Left kidney (tissue), 2 donors: ENCODE data around the gene HAO2. TPM values are rescaled to one million over a fixed set of nuclear protein-coding genes. Genes with fewer than 3 reads are reported as not detected.

ENCODE experiments used
- DNase-seq: peaks from one replicate; pipeline ENCODE4 v3.0.0-alpha.2; 2013
- polyA plus RNA-seq: library from polyadenylated mRNA; unstranded; fragments of 120-200 nt; gene quantifications from one replicate; pipeline ENCODE4 v1.2.1, GENCODE V29; 2013; ENCODE audit not compliant: insufficient read length

The HAO2 gene
- polyA plus RNA-seq, 1 donor = 80.5 TPM

DNA sequence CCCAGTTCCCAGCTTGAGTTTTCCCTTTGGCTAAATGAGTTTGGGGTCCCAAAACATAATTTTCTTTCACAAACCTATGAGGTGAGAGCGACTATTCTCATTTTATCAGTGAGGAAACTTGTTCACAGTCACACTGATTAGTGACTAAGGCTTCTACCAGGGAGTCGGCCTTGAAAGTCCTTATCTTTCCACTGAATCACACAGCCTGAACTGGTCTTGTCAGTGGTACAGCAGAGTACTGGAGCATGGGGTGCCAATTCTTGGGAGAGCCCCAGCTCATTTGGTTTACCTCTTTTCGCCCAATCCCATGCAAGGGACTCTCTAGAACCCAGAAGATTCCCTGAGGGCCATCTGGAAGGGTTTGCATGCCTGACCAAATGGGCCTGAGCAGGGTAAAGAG lies 63.3 kb downstream of the HAO2 start:
- DNase-seq = no peak

DNA sequence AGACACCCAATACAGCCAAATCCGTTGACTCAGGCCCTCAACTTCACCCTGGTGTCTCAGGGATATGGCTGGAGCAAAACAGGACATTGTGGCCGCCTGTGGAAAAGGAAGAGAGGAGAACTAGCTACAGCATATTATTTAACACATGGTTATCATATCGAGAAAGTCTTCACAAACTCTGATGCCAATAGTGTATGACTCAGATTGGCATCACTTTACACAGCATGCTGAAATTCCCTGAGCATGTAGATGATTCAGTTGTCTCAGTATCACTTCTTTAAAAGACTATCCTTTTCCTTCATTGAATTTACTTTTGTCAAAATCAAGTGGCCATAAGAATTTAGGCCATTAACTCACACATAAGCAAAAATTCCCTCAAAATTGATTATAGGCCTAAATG lies 66.5 kb downstream of the HAO2 start:
- no peak for DNase-seq

DNA sequence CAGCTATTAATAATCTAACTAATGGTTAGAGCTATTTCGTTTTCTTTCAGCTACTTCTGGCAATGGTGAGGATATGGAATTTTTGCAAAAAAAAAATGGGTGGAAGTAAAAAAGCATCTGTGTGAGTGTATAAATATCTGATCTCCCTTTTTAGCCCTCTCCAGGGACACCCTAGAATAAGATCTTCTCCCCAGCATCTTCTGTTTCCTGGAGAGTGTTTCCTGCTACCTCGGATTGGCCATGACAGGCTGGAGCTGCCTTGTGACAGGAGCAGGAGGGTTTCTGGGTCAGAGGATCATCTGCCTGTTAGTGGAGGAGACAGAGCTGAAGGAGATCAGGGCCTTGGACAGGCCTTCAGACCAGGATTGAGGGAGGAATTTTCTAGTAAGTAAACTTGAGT lies 70.2 kb downstream of the HAO2 start:
- DNase-seq = no peak

GRCh38 chr1:119440721-119441307 lies 72.2 kb downstream of the HAO2 start:
- DNase-seq = no peak

- no peak for DNase-seq
Observed at GRCh38 chr1:119442756-119443155, 74.2 kb downstream of the HAO2 start.

Other genes starting within 250 kb of the HAO2 start
- gene WARS2, start 228.1 kb upstream of the HAO2 start, polyA plus RNA-seq = 27.7 TPM
- gene HSD3B2, start 46.4 kb downstream of the HAO2 start, polyA plus RNA-seq = 3.0 TPM
- 0.78 TPM for gene HSD3B1, start 138.4 kb downstream of the HAO2 start, polyA plus RNA-seq